HepG2 (cell line): ENCODE data around the gene CCDC148. TPM values are rescaled to one million over a fixed set of nuclear protein-coding genes. Genes with fewer than 3 reads are reported as not detected.
A peak's percentile ranks its signal among the peaks of the same experiment; 100 is the strongest.

Experiments
- ELF4 ChIP-seq: sonication (generic); formaldehyde crosslinking; IDR thresholded peaks from 2 replicates; pipeline ENCODE4 v1.5.0; 2020; ENCODE audit warnings: missing genetic modification reagents, mild to moderate bottlenecking, moderate library complexity, borderline replicate concordance
- HMG20B ChIP-seq: conservative IDR thresholded peaks from 2 replicates; pipeline ENCODE4 v1.6.1; 2016; ENCODE audit warnings: missing genetic modification reagents, missing compliant biosample characterization
- KLF15 ChIP-seq: sonication (generic); formaldehyde crosslinking; IDR thresholded peaks from 2 replicates; pipeline ENCODE4 v1.8.1; 2023; ENCODE audit warnings: borderline replicate concordance, mild to moderate bottlenecking, inconsistent platforms, missing genetic modification reagents, mixed read lengths
- PLRG1 ChIP-seq: fragments of 450-650 bp; conservative IDR thresholded peaks from 2 replicates; pipeline ENCODE4 v1.6.1; 2016
- RARG ChIP-seq: sonication (generic); formaldehyde crosslinking; IDR thresholded peaks from 2 replicates; pipeline ENCODE4 v1.4.0; 2020; ENCODE audit warnings: low read depth, mild to moderate bottlenecking, missing genetic modification reagents
- SMARCE1 ChIP-seq: fragments of 450-650 bp; IDR thresholded peaks from 2 replicates; pipeline ENCODE4 v1.6.1; 2017; ENCODE audit warnings: borderline replicate concordance
- TCF7L2 ChIP-seq: IDR thresholded peaks from 2 replicates; pipeline ENCODE4 v1.6.1; 2011; ENCODE audit warnings: mild to moderate bottlenecking, low read depth, low read length, moderate library complexity
- ZNF121 ChIP-seq: sonication (generic); formaldehyde crosslinking; IDR thresholded peaks from 2 replicates; pipeline ENCODE4 v1.5.0; 2020; ENCODE audit warnings: mild to moderate bottlenecking, missing genetic modification reagents
- polyA plus RNA-seq, 8 experiments: library from polyadenylated mRNA; depleted of rRNA in 3 of 8; stranded (reverse) in 7 of 8; unstranded in 1 of 8; fragments of >200 nt; fragmentation: Illumina TruSeq in 4 of 8; extraction: Trizol in 4 of 8; gene quantifications; 2 replicates each; pipeline versions ENCODE4 v1.2.1 to v1.2.3, GENCODE V29; 2011 to 2016; ENCODE audit warnings: low read depth in 4 of 8, missing spikeins in 1 of 8, mixed read lengths in 1 of 8; ENCODE audit not compliant: insufficient read depth in 1 of 8
- total RNA-seq, 5 experiments: library from RNA; depleted of rRNA; stranded (reverse); fragments of >200 nt; fragmentation: Illumina TruSeq; extraction: Trizol; gene quantifications; 2 replicates each; pipeline ENCODE4 v1.2.3, GENCODE V29; 2016; ENCODE audit warnings: low read depth in 1 of 5
- TF ChIP-seq, protein P1 (sequence below): sonication (generic); formaldehyde crosslinking; IDR thresholded peaks from 2 replicates; pipeline ENCODE4 v1.8.1; 2023; ENCODE audit warnings: missing genetic modification reagents, mild to moderate bottlenecking, borderline replicate concordance
- TF ChIP-seq, protein P2 (sequence below): sonication (generic); formaldehyde crosslinking; IDR thresholded peaks from 2 replicates; pipeline ENCODE4 v1.5.0; 2020; ENCODE audit warnings: mild to moderate bottlenecking, missing genetic modification reagents, borderline replicate concordance
- TF ChIP-seq, protein P3 (sequence below): sonication (generic); formaldehyde crosslinking; IDR thresholded peaks from 2 replicates; pipeline ENCODE4 v1.4.0; 2020; ENCODE audit warnings: missing genetic modification reagents, mild to moderate bottlenecking, borderline replicate concordance
- TF ChIP-seq, protein P4 (sequence below): sonication (generic); formaldehyde crosslinking; conservative IDR thresholded peaks from 2 replicates; pipeline ENCODE4 v1.8.1; 2023; ENCODE audit warnings: missing genetic modification reagents
- TF ChIP-seq, protein P5 (sequence below): IDR thresholded peaks from 2 replicates; pipeline ENCODE4 v1.6.1; 2018; ENCODE audit warnings: missing genetic modification reagents, mild to moderate bottlenecking, missing compliant biosample characterization
- TF ChIP-seq, protein P6 (sequence below): sonication (generic); formaldehyde crosslinking; IDR thresholded peaks from 2 replicates; pipeline ENCODE4 v1.4.0; 2020; ENCODE audit warnings: mild to moderate bottlenecking, low read depth, missing genetic modification reagents

The CCDC148 gene
- total and polyA plus RNA-seq, 2 of the 13 experiments (the other 11 are each of a cell fraction or from before 2014, with no cell fraction given) = 0.30 to 0.49 TPM

DNA sequence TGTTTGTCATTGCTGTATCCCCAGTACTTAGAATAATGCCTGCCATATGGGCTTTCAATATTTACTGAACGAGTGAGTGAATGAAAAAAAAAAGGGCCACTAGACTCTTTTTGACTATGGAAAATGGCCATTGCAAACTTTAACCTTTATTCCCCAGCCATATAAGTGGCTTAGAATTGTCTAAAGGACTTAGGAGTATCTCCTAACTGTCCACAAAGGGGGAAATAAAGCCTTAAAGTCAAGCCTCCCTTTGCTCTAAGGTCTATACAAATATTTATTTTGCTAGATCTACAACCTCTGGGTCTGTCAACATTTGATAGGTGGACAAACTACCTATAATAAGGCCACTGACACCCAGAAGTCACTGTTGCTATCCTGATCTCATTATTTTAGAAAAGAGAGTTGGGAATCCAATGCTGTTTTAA, 329.2 kb downstream of the CCDC148 start (continued):
- TF ChIP-seq KLF15 (CRISPR knock-in tag) = no peak
- TF ChIP-seq, protein P1, sequence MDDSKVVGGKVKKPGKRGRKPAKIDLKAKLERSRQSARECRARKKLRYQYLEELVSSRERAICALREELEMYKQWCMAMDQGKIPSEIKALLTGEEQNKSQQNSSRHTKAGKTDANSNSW (CRISPR knock-in tag) = no peak
- TF ChIP-seq HMG20B (CRISPR knock-in tag) = no peak
- no peak for TF ChIP-seq ZNF121 (CRISPR knock-in tag)
- TF ChIP-seq, protein P2, sequence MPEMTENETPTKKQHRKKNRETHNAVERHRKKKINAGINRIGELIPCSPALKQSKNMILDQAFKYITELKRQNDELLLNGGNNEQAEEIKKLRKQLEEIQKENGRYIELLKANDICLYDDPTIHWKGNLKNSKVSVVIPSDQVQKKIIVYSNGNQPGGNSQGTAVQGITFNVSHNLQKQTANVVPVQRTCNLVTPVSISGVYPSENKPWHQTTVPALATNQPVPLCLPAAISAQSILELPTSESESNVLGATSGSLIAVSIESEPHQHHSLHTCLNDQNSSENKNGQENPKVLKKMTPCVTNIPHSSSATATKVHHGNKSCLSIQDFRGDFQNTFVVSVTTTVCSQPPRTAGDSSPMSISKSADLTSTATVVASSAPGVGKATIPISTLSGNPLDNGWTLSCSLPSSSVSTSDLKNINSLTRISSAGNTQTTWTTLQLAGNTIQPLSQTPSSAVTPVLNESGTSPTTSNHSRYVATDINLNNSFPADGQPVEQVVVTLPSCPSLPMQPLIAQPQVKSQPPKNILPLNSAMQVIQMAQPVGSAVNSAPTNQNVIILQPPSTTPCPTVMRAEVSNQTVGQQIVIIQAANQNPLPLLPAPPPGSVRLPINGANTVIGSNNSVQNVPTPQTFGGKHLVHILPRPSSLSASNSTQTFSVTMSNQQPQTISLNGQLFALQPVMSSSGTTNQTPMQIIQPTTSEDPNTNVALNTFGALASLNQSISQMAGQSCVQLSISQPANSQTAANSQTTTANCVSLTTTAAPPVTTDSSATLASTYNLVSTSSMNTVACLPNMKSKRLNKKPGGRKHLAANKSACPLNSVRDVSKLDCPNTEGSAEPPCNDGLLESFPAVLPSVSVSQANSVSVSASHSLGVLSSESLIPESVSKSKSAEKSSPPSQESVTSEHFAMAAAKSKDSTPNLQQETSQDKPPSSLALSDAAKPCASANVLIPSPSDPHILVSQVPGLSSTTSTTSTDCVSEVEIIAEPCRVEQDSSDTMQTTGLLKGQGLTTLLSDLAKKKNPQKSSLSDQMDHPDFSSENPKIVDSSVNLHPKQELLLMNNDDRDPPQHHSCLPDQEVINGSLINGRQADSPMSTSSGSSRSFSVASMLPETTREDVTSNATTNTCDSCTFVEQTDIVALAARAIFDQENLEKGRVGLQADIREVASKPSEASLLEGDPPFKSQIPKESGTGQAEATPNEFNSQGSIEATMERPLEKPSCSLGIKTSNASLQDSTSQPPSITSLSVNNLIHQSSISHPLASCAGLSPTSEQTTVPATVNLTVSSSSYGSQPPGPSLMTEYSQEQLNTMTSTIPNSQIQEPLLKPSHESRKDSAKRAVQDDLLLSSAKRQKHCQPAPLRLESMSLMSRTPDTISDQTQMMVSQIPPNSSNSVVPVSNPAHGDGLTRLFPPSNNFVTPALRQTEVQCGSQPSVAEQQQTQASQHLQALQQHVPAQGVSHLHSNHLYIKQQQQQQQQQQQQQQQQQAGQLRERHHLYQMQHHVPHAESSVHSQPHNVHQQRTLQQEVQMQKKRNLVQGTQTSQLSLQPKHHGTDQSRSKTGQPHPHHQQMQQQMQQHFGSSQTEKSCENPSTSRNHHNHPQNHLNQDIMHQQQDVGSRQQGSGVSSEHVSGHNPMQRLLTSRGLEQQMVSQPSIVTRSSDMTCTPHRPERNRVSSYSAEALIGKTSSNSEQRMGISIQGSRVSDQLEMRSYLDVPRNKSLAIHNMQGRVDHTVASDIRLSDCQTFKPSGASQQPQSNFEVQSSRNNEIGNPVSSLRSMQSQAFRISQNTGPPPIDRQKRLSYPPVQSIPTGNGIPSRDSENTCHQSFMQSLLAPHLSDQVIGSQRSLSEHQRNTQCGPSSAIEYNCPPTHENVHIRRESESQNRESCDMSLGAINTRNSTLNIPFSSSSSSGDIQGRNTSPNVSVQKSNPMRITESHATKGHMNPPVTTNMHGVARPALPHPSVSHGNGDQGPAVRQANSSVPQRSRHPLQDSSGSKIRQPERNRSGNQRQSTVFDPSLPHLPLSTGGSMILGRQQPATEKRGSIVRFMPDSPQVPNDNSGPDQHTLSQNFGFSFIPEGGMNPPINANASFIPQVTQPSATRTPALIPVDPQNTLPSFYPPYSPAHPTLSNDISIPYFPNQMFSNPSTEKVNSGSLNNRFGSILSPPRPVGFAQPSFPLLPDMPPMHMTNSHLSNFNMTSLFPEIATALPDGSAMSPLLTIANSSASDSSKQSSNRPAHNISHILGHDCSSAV (CRISPR knock-in tag) = 0 out of 2 replicates have a peak, but pooled peaks have one; percentile 2
- no peak for TF ChIP-seq RARG (CRISPR knock-in tag)
- TF ChIP-seq TCF7L2 = no peak
- TF ChIP-seq, protein P3, sequence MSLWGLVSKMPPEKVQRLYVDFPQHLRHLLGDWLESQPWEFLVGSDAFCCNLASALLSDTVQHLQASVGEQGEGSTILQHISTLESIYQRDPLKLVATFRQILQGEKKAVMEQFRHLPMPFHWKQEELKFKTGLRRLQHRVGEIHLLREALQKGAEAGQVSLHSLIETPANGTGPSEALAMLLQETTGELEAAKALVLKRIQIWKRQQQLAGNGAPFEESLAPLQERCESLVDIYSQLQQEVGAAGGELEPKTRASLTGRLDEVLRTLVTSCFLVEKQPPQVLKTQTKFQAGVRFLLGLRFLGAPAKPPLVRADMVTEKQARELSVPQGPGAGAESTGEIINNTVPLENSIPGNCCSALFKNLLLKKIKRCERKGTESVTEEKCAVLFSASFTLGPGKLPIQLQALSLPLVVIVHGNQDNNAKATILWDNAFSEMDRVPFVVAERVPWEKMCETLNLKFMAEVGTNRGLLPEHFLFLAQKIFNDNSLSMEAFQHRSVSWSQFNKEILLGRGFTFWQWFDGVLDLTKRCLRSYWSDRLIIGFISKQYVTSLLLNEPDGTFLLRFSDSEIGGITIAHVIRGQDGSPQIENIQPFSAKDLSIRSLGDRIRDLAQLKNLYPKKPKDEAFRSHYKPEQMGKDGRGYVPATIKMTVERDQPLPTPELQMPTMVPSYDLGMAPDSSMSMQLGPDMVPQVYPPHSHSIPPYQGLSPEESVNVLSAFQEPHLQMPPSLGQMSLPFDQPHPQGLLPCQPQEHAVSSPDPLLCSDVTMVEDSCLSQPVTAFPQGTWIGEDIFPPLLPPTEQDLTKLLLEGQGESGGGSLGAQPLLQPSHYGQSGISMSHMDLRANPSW (CRISPR knock-in tag) = no peak
- no peak for TF ChIP-seq PLRG1
- TF ChIP-seq ELF4 (CRISPR knock-in tag) = peak; percentile 51; the same call in 1 of the 2 replicates
- TF ChIP-seq, protein P4, sequence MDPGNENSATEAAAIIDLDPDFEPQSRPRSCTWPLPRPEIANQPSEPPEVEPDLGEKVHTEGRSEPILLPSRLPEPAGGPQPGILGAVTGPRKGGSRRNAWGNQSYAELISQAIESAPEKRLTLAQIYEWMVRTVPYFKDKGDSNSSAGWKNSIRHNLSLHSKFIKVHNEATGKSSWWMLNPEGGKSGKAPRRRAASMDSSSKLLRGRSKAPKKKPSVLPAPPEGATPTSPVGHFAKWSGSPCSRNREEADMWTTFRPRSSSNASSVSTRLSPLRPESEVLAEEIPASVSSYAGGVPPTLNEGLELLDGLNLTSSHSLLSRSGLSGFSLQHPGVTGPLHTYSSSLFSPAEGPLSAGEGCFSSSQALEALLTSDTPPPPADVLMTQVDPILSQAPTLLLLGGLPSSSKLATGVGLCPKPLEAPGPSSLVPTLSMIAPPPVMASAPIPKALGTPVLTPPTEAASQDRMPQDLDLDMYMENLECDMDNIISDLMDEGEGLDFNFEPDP (CRISPR knock-in tag) = no peak
- TF ChIP-seq, protein P5, sequence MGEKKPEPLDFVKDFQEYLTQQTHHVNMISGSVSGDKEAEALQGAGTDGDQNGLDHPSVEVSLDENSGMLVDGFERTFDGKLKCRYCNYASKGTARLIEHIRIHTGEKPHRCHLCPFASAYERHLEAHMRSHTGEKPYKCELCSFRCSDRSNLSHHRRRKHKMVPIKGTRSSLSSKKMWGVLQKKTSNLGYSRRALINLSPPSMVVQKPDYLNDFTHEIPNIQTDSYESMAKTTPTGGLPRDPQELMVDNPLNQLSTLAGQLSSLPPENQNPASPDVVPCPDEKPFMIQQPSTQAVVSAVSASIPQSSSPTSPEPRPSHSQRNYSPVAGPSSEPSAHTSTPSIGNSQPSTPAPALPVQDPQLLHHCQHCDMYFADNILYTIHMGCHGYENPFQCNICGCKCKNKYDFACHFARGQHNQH (CRISPR knock-in tag) = no peak
- TF ChIP-seq SMARCE1 = no peak
- TF ChIP-seq, protein P6, sequence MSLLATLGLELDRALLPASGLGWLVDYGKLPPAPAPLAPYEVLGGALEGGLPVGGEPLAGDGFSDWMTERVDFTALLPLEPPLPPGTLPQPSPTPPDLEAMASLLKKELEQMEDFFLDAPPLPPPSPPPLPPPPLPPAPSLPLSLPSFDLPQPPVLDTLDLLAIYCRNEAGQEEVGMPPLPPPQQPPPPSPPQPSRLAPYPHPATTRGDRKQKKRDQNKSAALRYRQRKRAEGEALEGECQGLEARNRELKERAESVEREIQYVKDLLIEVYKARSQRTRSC (CRISPR knock-in tag) = no peak
